AG04449 (cell line): Measurements from ENCODE around the gene NFIX.

Source experiments
- CTCF ChIA-PET: fragments of 350-600 bp; formaldehyde crosslinking; extraction: SDS; loops from one replicate; lab custom pipeline; 2021; ENCODE audit warnings: antibody characterized with exemption; lab: Yijun Ruan, JAX
- POLR2A ChIA-PET: fragments of 400-600, 350-600 bp; formaldehyde crosslinking; extraction: SDS; loops from one replicate; lab custom pipeline; 2020; ENCODE audit warnings: antibody characterized with exemption, inconsistent platforms; lab: Yijun Ruan, JAX
- DNase-seq: peaks from one replicate; pipeline ENCODE4 v3.0.0-alpha.2; 2010; ENCODE audit warnings: low read depth, low spot score
- H3K4me3 ChIP-seq: 2 replicates; pipeline ENCODE4 v1.5.1; 2011; ENCODE audit warnings: low read depth, mild to moderate bottlenecking, control low read depth, low read length
- CTCF ChIP-seq: IDR thresholded peaks from one replicate; pipeline ENCODE4 v1.5.1; 2011; ENCODE audit warnings: mild to moderate bottlenecking, moderate library complexity, low read length, control low read depth, inconsistent platforms; ENCODE audit not compliant: insufficient read depth; ENCODE audit errors: missing control alignments

The NFIX gene

GRCh38 chr19:13037731-13038130 is 42.5 kb downstream of the NFIX start:
- no peak for TF ChIP-seq CTCF
- H3K4me3 ChIP-seq = no peak overlapping the region
- DNase-seq = no peak
- POLR2A ChIA-PET = no interaction called here
- CTCF ChIA-PET = interaction anchor here (1.4 to 11.3 kb wide), 2 partner anchors 7 to 22 kb away, joined by 4 to 120 read pairs; no protein-coding TSS in a partner anchor

- CTCF ChIA-PET = interaction anchor here (1.1 to 11.3 kb wide), 4 partner anchors 8 to 62 kb away, joined by 3 to 120 read pairs (median 4); no protein-coding TSS in a partner anchor
- no peak overlapping the region for H3K4me3 ChIP-seq
- TF ChIP-seq CTCF = no peak
- POLR2A ChIA-PET = no interaction called here
- DNase-seq = no peak
Observed at GRCh38 chr19:13038306-13039210, 43.3 kb downstream of the NFIX start.

DNA sequence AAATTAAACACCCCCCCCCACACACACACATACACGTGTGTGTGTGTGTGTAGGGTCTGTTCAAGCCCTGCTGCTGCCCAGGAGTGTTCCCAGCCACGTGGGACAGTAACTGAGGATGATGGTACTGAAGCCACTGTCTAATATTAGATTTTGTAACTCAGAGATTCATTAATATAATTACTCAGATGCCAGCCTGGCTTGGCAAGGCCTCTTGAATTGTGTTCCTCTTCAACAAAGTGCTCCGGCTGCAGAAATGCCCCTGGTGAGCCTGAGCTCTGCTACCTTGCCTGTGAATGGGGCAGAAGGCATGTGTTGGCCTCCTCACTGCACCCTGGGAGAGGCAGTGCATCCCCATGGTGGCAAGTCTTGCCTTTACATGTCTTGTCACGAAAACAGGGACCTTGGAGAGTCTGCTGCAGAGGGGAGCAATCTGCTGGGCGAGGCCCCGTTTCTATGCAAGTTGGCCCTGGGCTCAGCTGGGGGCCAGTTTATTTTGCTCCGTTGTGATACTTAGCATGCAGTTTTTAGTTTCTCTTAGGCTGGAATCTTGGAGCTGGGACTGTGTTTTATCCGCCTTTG is 44.0 kb downstream of the NFIX start:
- no peak for DNase-seq
- no peak for TF ChIP-seq CTCF
- ChIA-PET POLR2A (no interaction called here), CTCF (interaction anchor here (1.1 to 11.3 kb wide), 6 partner anchors 8 to 74 kb away, joined by 3 to 120 read pairs (median 4); no protein-coding TSS in a partner anchor)
- H3K4me3 ChIP-seq = no peak overlapping the region

GRCh38 chr19:13040232-13040947 is 45.1 kb downstream of the NFIX start:
- no peak for DNase-seq
- ChIA-PET POLR2A (no interaction called here), CTCF (interaction anchor here (0.9 to 11.3 kb wide), 9 partner anchors 9 to 75 kb away, joined by 3 to 120 read pairs (median 4); no protein-coding TSS in a partner anchor)
- H3K4me3 ChIP-seq = no peak overlapping the region
- TF ChIP-seq CTCF = no peak

DNA sequence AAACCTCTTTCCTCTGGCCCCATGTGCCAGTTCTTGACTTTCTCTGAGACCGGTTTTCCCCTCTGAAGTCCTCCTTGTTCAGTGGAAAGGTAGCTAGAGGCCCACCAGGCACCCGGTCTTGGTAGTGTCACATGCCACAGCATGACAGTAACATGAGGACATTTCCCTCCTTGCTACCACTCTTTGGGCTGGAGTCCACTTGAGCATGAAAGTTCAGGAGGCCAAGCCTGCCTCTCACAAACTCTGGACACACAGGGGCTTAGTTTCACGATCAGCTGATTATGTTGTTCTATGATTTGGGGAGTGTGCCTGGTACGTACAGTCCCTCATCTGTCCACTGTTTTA is 45.6 kb downstream of the NFIX start:
- no peak for DNase-seq
- H3K4me3 ChIP-seq = no peak overlapping the region
- ChIA-PET CTCF (interaction anchor here (0.9 to 11.3 kb wide), 7 partner anchors 9 to 57 kb away, joined by 3 to 120 read pairs (median 4); no protein-coding TSS in a partner anchor), POLR2A (no interaction called here)
- TF ChIP-seq CTCF = no peak
